ENCODE data around the gene SMIM44.
"Not testable (repeated sequence)": the region's sequence is repeated elsewhere in the genome, so short reads cannot be mapped to it uniquely, and the experiment has no call there.

SMIM44 gene

GRCh38 chr19:3452171-3452941, 30.9 kb downstream of the SMIM44 start:
- DNase-seq (ENCODE audit: low read depth), result no peak
- TF ChIP-seq CTCF (conservative IDR thresholded peaks at IDR 0.05; ENCODE audit: control insufficient read depth, insufficient read depth, low read depth, low read length), result no peak
- no peak overlapping the region for H3K4me3 ChIP-seq (ENCODE audit: control insufficient read depth, low read depth, low read length)

- DNase-seq (ENCODE audit: low read depth), result no peak
- TF ChIP-seq CTCF (conservative IDR thresholded peaks at IDR 0.05; ENCODE audit: control insufficient read depth, insufficient read depth, low read depth, low read length), result no peak
Observed at GRCh38 chr19:3451451-3451866, 31.8 kb downstream of the SMIM44 start.

GRCh38 chr19:3450796-3451411, 32.3 kb downstream of the SMIM44 start:
- H3K4me3 ChIP-seq (ENCODE audit: control insufficient read depth, low read depth, low read length), result no peak overlapping the region
- DNase-seq (ENCODE audit: low read depth), result peak; percentile 100
- no peak for TF ChIP-seq CTCF (conservative IDR thresholded peaks at IDR 0.05; ENCODE audit: control insufficient read depth, insufficient read depth, low read depth, low read length)

More at GRCh38 chr19:3451451-3451866, 31.8 kb downstream of the SMIM44 start:
- no peak overlapping the region for H3K4me3 ChIP-seq (ENCODE audit: control insufficient read depth, low read depth, low read length)

- TF ChIP-seq CTCF (conservative IDR thresholded peaks at IDR 0.05; ENCODE audit: control insufficient read depth, insufficient read depth, low read depth, low read length), result no peak
- no peak overlapping the region for H3K4me3 ChIP-seq (ENCODE audit: control insufficient read depth, low read depth, low read length)
- no peak for DNase-seq (ENCODE audit: low read depth)
Observed at GRCh38 chr19:3448616-3449334, 34.5 kb downstream of the SMIM44 start.

GRCh38 chr19:3446657-3447056, 36.6 kb downstream of the SMIM44 start:
- H3K4me3 ChIP-seq (ENCODE audit: control insufficient read depth, low read depth, low read length); DNase-seq (ENCODE audit: low read depth): not testable (repeated sequence)

- TF ChIP-seq CTCF (conservative IDR thresholded peaks at IDR 0.05; ENCODE audit: control insufficient read depth, insufficient read depth, low read depth, low read length), result no peak
- no peak for DNase-seq (ENCODE audit: low read depth)
Observed at GRCh38 chr19:3444695-3445234, 38.5 kb downstream of the SMIM44 start.

More at GRCh38 chr19:3444695-3445234, 38.5 kb downstream of the SMIM44 start:
- H3K4me3 ChIP-seq (ENCODE audit: control insufficient read depth, low read depth, low read length), result no peak overlapping the region
